Measurements from ENCODE around the gene SF3A1.
A peak's percentile ranks its signal among the peaks of the same experiment; 100 is the strongest.
"Not testable (repeated sequence)": the region's sequence is repeated elsewhere in the genome, so short reads cannot be mapped to it uniquely, and the experiment has no call there.

SF3A1 gene, protein sequence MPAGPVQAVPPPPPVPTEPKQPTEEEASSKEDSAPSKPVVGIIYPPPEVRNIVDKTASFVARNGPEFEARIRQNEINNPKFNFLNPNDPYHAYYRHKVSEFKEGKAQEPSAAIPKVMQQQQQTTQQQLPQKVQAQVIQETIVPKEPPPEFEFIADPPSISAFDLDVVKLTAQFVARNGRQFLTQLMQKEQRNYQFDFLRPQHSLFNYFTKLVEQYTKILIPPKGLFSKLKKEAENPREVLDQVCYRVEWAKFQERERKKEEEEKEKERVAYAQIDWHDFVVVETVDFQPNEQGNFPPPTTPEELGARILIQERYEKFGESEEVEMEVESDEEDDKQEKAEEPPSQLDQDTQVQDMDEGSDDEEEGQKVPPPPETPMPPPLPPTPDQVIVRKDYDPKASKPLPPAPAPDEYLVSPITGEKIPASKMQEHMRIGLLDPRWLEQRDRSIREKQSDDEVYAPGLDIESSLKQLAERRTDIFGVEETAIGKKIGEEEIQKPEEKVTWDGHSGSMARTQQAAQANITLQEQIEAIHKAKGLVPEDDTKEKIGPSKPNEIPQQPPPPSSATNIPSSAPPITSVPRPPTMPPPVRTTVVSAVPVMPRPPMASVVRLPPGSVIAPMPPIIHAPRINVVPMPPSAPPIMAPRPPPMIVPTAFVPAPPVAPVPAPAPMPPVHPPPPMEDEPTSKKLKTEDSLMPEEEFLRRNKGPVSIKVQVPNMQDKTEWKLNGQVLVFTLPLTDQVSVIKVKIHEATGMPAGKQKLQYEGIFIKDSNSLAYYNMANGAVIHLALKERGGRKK

DNA sequence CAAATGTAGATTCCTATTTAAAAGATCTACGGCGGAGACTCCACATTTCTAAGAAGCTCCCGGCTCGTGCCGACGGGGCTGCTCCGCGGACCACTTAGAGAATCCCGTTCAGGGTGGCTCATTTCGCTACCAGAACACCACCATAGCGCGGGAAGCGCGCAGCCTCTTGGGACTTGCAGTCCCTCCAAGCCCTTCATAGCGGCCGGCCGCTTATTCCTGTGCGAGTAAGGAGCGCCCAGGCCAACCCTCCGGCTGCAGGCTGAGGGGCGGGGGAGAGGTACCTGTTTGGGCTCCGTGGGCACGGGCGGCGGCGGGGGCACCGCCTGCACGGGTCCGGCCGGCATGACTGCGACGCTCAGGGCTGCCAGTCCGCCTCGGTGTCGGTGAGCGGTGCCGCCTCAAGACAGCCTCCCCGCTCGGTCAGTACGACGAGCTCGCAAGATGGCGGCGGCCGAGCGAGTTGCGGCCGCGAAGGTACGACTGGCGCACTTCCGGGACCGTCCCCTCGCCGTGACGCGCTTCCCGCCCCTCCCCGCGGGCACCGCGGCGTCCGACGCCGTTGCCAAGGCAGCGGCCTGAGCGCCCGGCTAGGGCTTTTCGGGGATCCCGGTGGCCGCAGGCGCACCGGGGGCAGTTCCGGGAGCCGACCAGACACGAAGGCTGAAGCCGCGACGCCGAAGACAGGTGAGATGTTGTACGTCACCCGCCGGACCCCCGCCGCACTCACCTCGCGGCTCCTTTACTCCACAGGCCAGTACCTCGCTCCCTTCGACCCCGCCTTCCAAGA lies at the start of gene SF3A1, which contains the start of gene CCDC157:
TSS of gene SF3A1 (minus strand) at position 446 of the 787 bp plus-strand sequence. CDS start at position 344, 102 bp downstream.
TSS of gene CCDC157 (plus strand) at position 559 of the 787 bp plus-strand sequence. CDS start 8,994 bp downstream, outside the sequence.
- DNase-seq (ENCODE audit: low read depth), result peak; percentile 69
- H3K4me3 ChIP-seq (ENCODE audit: low read depth, low read length), result peak within 1 kb of the TSS; percentile 93

DNA sequence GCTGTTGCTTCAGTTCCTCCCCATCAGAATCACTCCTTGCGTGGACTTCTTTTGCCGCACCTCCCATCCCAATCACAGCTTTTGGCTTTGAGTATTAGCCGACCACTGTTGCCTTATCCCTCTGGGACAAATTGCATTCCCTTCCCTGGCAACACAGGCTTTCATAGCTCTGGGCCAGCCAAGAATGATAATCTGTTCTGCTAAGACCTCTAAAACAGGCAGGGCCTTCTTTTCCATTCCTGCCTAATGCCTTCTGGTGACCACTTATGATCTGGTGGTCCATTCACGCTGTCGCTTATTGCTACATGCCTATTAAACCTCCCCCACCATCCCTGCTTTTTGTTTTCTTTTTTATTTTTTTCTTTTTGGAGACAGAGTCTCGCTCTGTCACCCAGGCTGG lies 49.7 kb upstream of the SF3A1 start:
- H3K4me3 ChIP-seq (ENCODE audit: low read depth, low read length), result no peak overlapping the region
- DNase-seq (ENCODE audit: low read depth), result no peak

DNA sequence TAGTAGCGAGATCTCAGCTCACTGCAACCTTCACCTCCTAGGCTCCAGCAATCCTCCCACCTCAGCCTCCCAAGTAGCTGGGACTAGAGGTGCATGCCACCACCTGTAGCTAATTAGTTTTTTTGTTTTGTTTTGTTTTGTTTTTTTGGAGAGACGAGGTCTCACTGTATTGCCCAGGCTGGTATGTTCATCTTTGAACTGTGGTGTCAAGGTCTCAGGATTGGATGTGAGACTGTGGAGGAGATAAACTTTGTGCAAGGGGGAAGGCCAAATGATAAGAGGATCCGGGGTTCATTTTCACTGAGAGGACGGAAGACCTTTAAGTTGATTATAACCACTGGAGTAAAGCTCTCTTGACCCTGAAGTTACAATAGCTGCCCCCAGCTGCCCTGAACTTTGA lies 49.0 kb upstream of the SF3A1 start:
- H3K4me3 ChIP-seq (ENCODE audit: low read depth, low read length), result no peak overlapping the region
- DNase-seq (ENCODE audit: low read depth), result no peak

DNA sequence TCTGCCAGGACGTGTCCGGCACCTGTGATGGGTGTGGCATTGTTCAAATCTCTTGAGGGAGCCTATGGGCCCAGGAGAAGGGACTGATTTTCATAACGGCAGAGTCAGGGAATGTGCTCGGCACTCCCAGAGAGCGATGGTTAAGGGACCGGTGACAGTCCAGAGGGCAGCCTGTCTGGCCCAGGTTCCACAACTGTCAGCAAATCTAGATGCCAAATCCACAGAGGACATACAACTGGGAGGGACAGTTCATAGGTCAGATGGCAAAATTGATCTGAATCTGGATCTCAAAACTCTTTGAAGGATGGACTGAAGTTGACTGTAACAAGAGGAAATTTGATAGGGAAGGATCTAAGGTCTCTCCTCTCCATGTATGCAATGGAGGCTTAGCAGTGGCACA lies 47.6 kb upstream of the SF3A1 start:
- no peak for DNase-seq (ENCODE audit: low read depth)

DNA sequence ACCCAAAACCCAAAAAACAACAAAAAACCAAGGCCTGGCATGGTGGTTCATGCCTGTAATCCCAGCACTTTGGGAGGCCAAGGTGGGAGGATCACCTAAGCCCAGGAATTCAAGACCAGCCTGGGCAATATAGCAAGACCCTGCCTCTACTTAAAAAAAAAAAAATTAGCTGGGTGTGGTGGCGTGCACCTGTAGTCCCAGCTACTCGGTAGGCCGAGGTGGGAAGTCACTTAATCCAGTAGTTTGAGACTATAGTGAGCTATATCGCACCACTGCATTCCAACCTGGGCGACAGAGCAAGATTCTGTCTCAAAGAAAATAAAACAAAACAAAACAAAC lies 46.0 kb upstream of the SF3A1 start:
- not testable (repeated sequence) for DNase-seq (ENCODE audit: low read depth)

More for the DNA sequence above, 47.6 kb upstream of the SF3A1 start:
- H3K4me3 ChIP-seq (ENCODE audit: low read depth, low read length), result no peak overlapping the region

DNA sequence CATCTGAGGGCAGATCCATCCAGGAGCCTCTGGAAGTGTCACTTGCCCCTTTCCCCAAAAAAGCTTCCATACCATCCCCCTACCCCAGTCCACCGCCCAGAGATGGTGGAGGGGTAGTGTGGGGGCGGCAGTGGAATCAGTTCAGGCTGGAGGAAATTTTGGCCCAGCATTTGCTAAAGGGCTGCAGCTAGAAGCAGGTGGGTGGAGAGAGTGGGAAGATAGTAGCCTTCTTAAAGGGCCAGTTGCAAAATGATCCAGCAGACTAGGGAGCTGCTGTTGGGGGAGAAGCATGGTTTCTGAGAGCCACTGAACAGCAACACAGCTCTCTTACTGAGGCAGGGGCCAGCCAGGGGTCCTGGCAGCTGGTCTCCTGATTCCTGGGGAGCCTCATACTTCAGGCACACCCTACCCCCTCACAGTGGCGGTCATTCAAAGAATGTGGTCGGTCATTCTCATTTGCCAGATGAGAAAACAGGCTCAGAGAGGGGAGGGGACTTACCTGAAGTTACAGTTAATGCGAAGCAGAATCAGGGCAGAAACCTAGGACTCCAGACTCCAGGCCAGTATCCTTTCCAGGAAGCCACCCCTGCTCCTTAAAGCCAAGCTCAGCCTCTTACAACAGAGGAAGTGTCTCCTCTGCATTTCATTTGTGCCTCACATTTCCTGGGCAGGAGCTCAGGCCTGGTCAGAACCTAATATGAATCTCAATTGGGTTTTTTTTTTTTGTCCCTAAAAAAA lies 45.5 kb upstream of the SF3A1 start:
- DNase-seq (ENCODE audit: low read depth), result no peak
- H3K4me3 ChIP-seq (ENCODE audit: low read depth, low read length), result no peak overlapping the region

More for the DNA sequence above, 46.0 kb upstream of the SF3A1 start:
- H3K4me3 ChIP-seq (ENCODE audit: low read depth, low read length), result not testable (repeated sequence)

DNA sequence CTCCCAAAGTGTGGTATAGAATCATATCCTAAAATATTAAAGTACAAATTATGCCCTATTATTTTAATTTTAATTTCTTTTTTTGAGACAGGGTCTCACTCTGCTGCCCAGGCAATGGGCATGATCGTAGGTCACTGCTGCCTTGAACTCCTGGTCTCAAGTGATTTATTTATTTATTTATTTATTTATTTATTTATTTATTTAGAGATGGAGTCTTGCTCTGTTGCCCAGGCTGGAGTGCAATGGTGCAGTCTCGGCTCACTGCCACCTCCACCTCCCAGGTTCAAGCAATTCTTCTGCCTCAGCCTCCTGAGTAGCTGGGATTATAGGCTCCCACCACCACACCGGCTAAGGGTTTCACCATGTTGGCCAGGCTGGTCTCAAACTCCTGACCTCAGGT lies 44.3 kb upstream of the SF3A1 start:
- not testable (repeated sequence) for DNase-seq (ENCODE audit: low read depth); H3K4me3 ChIP-seq (ENCODE audit: low read depth, low read length)

DNA sequence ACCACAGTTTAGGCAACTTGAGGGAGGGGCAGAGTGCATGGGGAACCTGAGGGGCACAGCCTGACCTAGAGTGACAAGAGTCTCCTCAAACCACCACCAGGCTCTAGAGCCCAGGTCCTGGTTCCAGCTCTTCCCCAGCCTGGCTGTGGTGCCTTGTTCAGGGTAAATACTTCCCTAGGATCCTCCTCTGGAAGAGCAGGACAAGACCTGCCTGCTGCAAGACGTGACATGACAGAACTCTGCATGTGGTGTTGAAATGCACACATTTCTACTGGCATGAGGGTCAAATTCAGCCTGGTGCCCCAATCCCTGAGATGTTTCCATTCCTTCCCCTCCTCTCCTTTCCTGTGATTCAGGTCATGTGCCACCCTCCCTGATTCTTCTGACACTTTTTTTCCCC lies 43.5 kb upstream of the SF3A1 start:
- no peak for DNase-seq (ENCODE audit: low read depth)
- no peak overlapping the region for H3K4me3 ChIP-seq (ENCODE audit: low read depth, low read length)

DNA sequence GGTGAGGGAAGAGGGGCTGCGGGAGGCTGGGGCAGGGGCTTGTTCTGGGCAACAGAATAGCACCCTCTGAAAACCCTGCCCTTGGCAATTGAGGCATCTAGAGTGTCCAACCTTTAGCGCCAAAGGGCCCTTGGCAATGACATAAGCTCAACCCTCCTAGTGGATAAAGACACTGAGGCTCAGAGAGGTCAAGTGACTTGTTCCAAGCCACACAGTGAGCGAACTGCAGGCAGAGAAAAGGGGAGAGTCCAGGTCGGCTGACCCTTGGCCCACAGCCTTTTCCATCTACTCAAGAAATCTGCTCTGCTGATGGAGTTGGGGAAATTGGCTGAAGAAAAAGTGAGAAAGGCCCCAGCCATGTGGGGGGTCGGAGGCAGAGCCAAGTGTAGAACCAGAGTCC lies 43.0 kb upstream of the SF3A1 start:
- no peak overlapping the region for H3K4me3 ChIP-seq (ENCODE audit: low read depth, low read length)
- DNase-seq (ENCODE audit: low read depth), result no peak

DNA sequence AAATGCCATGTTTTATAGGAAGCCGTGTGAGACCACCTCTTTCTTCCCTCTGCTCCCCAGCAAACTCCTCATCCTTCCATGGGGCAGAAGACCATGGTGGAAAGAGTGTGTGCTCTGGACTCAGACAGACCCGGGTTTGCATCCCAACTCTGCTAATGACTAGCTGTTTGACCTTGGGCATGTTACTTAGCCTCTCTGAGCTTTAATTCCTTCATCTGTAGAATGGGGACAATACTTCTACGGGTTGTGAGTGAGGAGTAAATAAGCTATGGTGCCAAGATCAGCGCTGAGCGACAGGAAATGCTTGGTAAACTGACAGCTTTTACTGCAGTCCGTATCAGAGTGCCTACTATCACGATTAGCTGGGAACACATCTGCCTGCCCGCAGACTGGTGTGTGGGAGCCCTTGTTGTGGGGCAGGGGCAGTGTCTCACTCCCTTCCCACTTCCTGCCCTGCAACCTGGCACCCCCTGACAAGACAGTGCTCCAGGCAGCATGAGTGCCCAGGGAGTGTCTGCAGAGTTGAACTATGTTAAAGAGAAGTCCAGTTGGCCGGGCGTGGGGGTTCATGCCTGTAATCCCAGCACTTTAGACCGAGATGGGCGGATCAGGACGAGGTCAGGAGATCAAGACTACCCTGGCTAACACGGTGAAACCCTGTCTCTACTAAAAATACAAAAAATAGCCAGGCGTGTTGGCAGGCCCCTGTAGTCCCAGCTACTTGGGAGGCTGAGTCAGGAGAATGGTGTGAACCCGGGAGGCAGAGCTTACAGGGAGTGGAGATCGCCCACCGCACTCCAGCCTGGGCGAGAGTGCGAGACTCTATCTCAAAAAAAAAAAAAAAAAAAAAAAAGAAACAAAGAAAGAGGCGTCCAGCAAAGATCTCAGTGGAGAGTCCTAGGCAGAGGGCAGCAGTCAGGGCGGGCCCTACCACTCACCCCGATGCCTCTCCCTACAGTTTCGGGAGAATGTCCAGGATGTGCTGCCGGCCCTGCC lies 42.3 kb upstream of the SF3A1 start:
- H3K4me3 ChIP-seq (ENCODE audit: low read depth, low read length), result peak overlapping the region; percentile 82
- no peak for DNase-seq (ENCODE audit: low read depth)

DNA sequence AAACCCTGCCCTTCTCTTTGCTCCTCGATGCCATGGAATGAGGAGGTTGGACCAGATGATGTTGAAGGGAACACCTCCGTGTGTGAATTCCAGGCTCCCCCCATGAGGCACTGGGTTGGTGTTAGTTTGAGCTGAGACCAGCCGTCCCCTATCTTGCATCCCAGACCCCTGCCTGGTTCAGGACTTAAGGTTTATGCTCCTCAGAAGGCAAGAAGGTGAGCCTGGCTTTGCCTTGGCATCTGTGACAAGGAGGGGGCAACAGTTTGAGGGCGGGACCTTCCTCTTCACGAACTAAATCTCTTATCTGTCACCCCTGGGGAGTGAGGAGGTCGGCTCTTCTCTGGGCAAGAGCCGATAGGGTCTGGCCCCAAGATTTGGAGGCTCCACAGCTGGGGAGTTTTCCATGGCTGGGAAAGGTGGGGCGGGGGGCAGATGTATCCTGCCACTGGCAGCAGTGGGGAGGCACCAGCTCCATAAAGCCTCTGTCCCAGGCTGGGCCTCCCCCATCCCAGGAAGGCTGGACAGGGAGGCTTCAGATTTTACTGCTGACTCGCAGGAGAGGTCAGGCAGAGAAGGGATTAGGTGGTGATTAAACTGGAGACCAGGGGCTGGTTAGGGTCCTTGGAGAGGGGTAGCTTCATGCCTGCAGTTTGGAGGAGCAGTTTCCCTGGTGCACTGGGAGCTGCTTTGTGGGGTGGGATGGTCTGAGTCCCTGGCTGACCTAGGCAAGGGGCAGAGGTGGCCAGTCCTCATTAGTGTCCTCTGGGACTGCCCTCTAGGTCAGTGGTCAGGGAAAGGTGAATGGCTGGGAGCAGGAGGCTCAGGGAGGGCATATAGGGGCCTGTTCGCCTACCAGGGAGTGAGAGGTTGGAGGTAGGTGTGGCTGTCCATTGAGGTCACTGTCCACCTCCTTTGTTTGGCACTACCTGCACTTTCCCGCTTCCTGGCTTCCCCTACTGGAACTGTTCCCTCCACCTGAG lies 41.3 kb upstream of the SF3A1 start:
- no peak for DNase-seq (ENCODE audit: low read depth)
- H3K4me3 ChIP-seq (ENCODE audit: low read depth, low read length), result peak overlapping the region; percentile 82

DNA sequence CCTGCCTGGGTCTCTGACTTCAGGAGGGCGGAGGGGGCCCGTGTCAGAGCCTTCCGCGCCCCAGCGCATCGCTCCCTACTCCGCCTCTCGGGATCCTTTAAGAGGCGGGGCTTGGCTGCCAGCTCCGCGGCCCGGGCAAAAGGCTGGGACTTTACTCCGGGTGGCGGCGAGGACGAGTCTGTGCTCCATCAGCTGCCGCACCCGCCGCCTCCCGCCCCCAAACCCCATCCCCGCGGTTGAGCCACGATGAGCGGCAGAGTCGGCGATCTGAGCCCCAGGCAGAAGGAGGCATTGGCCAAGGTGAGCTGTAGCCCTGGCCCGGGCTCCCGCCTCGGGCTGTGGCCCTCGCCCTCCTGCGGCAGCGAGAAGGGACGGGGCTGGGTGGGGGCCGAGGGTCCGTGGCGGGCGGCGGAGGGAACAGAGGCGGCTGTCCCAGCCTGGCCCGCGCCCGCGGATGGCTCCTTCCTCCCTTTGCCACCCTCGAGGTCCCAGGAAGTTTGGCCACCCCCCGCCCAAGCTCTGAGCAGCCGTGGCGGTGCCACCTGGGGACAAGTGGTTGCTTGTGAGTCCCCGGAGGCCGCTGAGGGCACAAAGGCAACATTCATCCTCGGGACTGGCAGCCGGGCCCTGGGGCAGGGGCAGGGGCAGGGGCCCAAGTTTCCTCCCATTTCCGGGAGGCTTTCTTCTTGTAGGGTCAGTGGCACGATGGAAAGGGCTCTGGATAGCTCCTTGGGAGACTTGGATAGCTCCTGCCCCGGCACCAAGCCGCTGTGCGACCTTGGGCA lies 40.4 kb upstream of the SF3A1 start, which contains the start of gene SEC14L2:
TSS of gene SEC14L2 (plus strand) at position 148 of the 785 bp plus-strand sequence. CDS start at position 247, 99 bp downstream.
- H3K4me3 ChIP-seq (ENCODE audit: low read depth, low read length), result peak within 1 kb of the TSS; percentile 82
- no peak for DNase-seq (ENCODE audit: low read depth)

DNA sequence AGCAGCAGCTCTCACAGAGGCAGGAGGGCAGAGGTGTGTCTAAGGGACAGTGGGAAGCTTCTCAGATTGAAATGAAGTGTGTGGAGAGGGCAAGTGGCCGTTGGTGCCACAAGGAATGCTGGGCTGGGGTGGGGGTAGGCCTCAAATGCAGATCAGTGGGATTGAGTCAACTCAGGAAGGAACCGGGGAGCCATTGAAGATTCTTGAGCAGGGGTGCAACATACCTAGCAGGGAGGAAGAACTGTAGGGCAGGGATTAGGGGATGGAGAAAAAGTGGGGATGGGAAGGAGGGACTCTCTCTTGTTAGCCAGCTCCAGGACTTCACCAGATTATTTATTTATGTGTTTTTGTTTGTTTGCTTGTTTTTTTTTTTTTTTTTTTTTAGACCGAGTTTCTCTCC lies 37.2 kb upstream of the SF3A1 start:
- DNase-seq (ENCODE audit: low read depth), result no peak
- no peak overlapping the region for H3K4me3 ChIP-seq (ENCODE audit: low read depth, low read length)

DNA sequence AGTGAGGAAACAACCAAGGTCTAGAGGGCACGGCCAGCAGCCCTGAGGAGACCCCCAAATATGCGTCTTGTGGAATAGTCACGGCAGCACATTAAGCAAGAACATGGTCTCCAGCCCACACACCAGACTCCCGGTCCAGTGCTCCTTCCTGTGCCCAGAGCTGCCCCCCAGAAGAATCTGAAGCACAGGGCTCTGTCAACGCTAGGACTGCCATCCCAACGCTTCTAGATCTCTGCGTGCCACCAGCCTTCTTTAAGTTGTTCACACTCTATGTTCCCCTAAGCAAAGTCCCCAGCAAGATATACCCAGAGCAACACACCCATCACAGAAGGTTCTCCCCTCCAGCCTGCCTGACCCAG lies 36.6 kb upstream of the SF3A1 start:
- DNase-seq (ENCODE audit: low read depth), result no peak
- H3K4me3 ChIP-seq (ENCODE audit: low read depth, low read length), result no peak overlapping the region

DNA sequence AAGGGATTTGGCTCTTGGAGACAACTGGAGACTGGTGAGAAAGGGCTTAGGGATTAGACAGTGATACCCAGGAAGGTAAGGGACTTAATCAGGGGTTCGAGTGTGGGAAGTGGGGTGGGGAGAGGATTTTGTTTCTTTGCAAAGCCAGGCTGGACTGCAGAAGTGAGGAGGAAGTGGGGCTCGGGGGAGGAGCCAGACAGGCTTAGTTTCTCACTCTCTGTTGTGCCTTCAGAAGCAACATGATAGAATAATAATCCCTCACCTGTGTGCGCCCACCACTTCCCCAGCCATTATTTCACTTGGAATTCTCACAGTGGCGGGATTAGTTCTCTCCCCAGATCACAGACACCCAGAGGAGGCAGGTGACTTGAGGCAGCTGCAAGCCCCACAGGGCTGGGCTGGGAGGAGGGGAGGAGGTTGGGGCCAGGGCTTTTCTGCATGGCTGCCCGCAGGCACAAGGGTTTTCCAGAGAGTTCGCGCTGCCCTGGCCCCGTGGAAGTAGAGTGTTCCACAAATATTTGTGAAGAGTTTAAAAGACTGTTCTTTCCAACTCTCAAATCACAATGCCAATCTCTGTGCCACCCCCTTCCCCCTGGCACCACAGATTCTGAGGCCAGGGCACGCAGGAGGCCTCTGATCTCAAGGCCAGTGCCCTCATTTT lies 36.1 kb upstream of the SF3A1 start:
- no peak overlapping the region for H3K4me3 ChIP-seq (ENCODE audit: low read depth, low read length)
- no peak for DNase-seq (ENCODE audit: low read depth)

Data from skeletal muscle cell (primary cell).